ENCODE data around the gene TARS3.

The TARS3 gene

GRCh38 chr15:101612676-101613075, 111.6 kb downstream of the TARS3 start:
- DNase-seq (ENCODE audit: low read depth, low spot score) = no peak
- no peak for TF ChIP-seq CTCF (IDR thresholded peaks at IDR 0.05; ENCODE audit: low read depth, low read length)

GRCh38 chr15:101611580-101612299, 112.5 kb downstream of the TARS3 start:
- no peak for TF ChIP-seq CTCF (IDR thresholded peaks at IDR 0.05; ENCODE audit: low read depth, low read length)
- in situ Hi-C loops (cut with HindIII; ENCODE audit: low sequenced_read_pairs) = no loop called here
- no peak for DNase-seq (ENCODE audit: low read depth, low spot score)
- H3K4me3 ChIP-seq (ENCODE audit: low read depth, low read length) = no peak overlapping the region

More at GRCh38 chr15:101612676-101613075, 111.6 kb downstream of the TARS3 start:
- H3K4me3 ChIP-seq (ENCODE audit: low read depth, low read length) = no peak overlapping the region
- in situ Hi-C loops (cut with HindIII; ENCODE audit: low sequenced_read_pairs) = no loop called here

- H3K4me3 ChIP-seq (ENCODE audit: low read depth, low read length) = no peak overlapping the region
- TF ChIP-seq CTCF (IDR thresholded peaks at IDR 0.05; ENCODE audit: low read depth, low read length) = no peak
- no peak for DNase-seq (ENCODE audit: low read depth, low spot score)
- in situ Hi-C loops (cut with HindIII; ENCODE audit: low sequenced_read_pairs) = no loop called here
Observed at GRCh38 chr15:101611007-101611406, 113.3 kb downstream of the TARS3 start.

- TF ChIP-seq CTCF (IDR thresholded peaks at IDR 0.05; ENCODE audit: low read depth, low read length) = no peak
- no peak for DNase-seq (ENCODE audit: low read depth, low spot score)
- in situ Hi-C loops (cut with HindIII; ENCODE audit: low sequenced_read_pairs) = no loop called here
- H3K4me3 ChIP-seq (ENCODE audit: low read depth, low read length) = no peak overlapping the region
Observed at GRCh38 chr15:101610611-101611000, 113.7 kb downstream of the TARS3 start.

GRCh38 chr15:101609742-101610610, 114.3 kb downstream of the TARS3 start:
- no peak overlapping the region for H3K4me3 ChIP-seq (ENCODE audit: low read depth, low read length)
- no peak for TF ChIP-seq CTCF (IDR thresholded peaks at IDR 0.05; ENCODE audit: low read depth, low read length)
- DNase-seq (ENCODE audit: low read depth, low spot score) = no peak
- in situ Hi-C loops (cut with HindIII; ENCODE audit: low sequenced_read_pairs) = no loop called here

GRCh38 chr15:101608201-101608600, 116.1 kb downstream of the TARS3 start:
- no peak for DNase-seq (ENCODE audit: low read depth, low spot score)
- in situ Hi-C loops (cut with HindIII; ENCODE audit: low sequenced_read_pairs) = no loop called here
- no peak for TF ChIP-seq CTCF (IDR thresholded peaks at IDR 0.05; ENCODE audit: low read depth, low read length)
- no peak overlapping the region for H3K4me3 ChIP-seq (ENCODE audit: low read depth, low read length)

Data from astrocyte of the spinal cord (primary cell).